Mononuclear cell (primary cell): Measurements from ENCODE around the gene CRAT. TPM values are rescaled to one million over a fixed set of nuclear protein-coding genes. Genes with fewer than 3 reads are reported as not detected.
A peak's percentile ranks its signal among the peaks of the same experiment; 100 is the strongest.
"Not testable (repeated sequence)": the region's sequence is repeated elsewhere in the genome, so short reads cannot be mapped to it uniquely, and the experiment has no call there.

Experiments
- H3K27me3 ChIP-seq: 2 replicates; pipeline ENCODE4 v1.6.0; 2011; ENCODE audit warnings: low read length, control low read depth; ENCODE audit not compliant: insufficient read depth
- H3K4me1 ChIP-seq: 2 replicates; pipeline ENCODE4 v1.5.1; 2011; ENCODE audit warnings: mild to moderate bottlenecking, low read length, control low read depth; ENCODE audit not compliant: insufficient read depth
- H3K4me3 ChIP-seq: 2 replicates; pipeline ENCODE4 v1.5.1; 2011; ENCODE audit warnings: mild to moderate bottlenecking, low read length, moderate library complexity
- H3K9me3 ChIP-seq: 2 replicates; pipeline ENCODE4 v1.5.1; 2011; ENCODE audit warnings: low read depth, mild to moderate bottlenecking, control low read depth, low read length
- total RNA-seq: library from RNA; depleted of rRNA; stranded (reverse); fragments of >200 nt; gene quantifications from one replicate; pipeline ENCODE4 v1.2.3, GENCODE V29; 2012

CRAT gene
- total RNA-seq, 1 donor, result 11.6 TPM

GRCh38 chr9:129128689-129129088, 18.1 kb upstream of the CRAT start:
- Histone ChIP-seq H3K4me1 (peaks cover 6% of the 10 kb centered on the region), H3K9me3 (no peaks in the 10 kb centered on the region), H3K27me3 (no peaks in the 10 kb centered on the region), H3K4me3 (no peak overlapping the region)

- H3K4me1 ChIP-seq, result peaks cover 6% of the 10 kb centered on the region
- no peaks in the 10 kb centered on the region for H3K9me3 ChIP-seq
- no peaks in the 10 kb centered on the region for H3K27me3 ChIP-seq
- no peak overlapping the region for H3K4me3 ChIP-seq
These were observed 16.4 kb upstream of the CRAT start for GRCh38 chr9:129126749-129127618.

- no peaks in the 10 kb centered on the region for H3K4me1 ChIP-seq
- H3K27me3 ChIP-seq, result no peaks in the 10 kb centered on the region
- H3K4me3 ChIP-seq, result no peak overlapping the region
- no peaks in the 10 kb centered on the region for H3K9me3 ChIP-seq
These were observed 14.9 kb upstream of the CRAT start for GRCh38 chr9:129125478-129125877.

GRCh38 chr9:129124506-129125069, 14.0 kb upstream of the CRAT start:
- H3K4me1 ChIP-seq, result no peaks in the 10 kb centered on the region
- H3K27me3 ChIP-seq, result no peaks in the 10 kb centered on the region
- no peak overlapping the region for H3K4me3 ChIP-seq

GRCh38 chr9:129122976-129123375, 12.4 kb upstream of the CRAT start:
- not testable (repeated sequence) for H3K4me3 ChIP-seq, H3K27me3 ChIP-seq, H3K9me3 ChIP-seq, H3K4me1 ChIP-seq

More at GRCh38 chr9:129124506-129125069, 14.0 kb upstream of the CRAT start:
- H3K9me3 ChIP-seq, result no peaks in the 10 kb centered on the region

GRCh38 chr9:129122133-129122532, 11.5 kb upstream of the CRAT start:
- no peaks in the 10 kb centered on the region for H3K4me1 ChIP-seq
- no peak overlapping the region for H3K4me3 ChIP-seq
- no peaks in the 10 kb centered on the region for H3K27me3 ChIP-seq
- no peaks in the 10 kb centered on the region for H3K9me3 ChIP-seq

GRCh38 chr9:129121483-129121882, 10.9 kb upstream of the CRAT start:
- Histone ChIP-seq H3K4me3 (no peak overlapping the region), H3K27me3 (no peaks in the 10 kb centered on the region), H3K9me3 (no peaks in the 10 kb centered on the region), H3K4me1 (no peaks in the 10 kb centered on the region)

- no peaks in the 10 kb centered on the region for H3K9me3 ChIP-seq
- no peak overlapping the region for H3K4me3 ChIP-seq
- H3K27me3 ChIP-seq, result no peaks in the 10 kb centered on the region
- H3K4me1 ChIP-seq, result peaks cover 15% of the 10 kb centered on the region
These were observed 8.2 kb upstream of the CRAT start for GRCh38 chr9:129118799-129119198.

- Histone ChIP-seq H3K27me3 (no peaks in the 10 kb centered on the region), H3K4me1 (peaks cover 49% of the 10 kb centered on the region), H3K9me3 (no peaks in the 10 kb centered on the region), H3K4me3 (no peak overlapping the region)
These were observed 3.2 kb upstream of the CRAT start for GRCh38 chr9:129113645-129114304.

- H3K9me3 ChIP-seq, result not testable (repeated sequence)
- Histone ChIP-seq H3K4me1 (peaks cover 49% of the 10 kb centered on the region), H3K4me3 (peak overlapping the region; percentile 97)
These were observed 1.9 kb upstream of the CRAT start for GRCh38 chr9:129112526-129112925.

GRCh38 chr9:129111528-129112151, 1.0 kb upstream of the CRAT start:
- no peaks in the 10 kb centered on the region for H3K9me3 ChIP-seq
- no peaks in the 10 kb centered on the region for H3K27me3 ChIP-seq
- peak overlapping the region; percentile 97 for H3K4me3 ChIP-seq
- peaks cover 49% of the 10 kb centered on the region for H3K4me1 ChIP-seq

More at GRCh38 chr9:129112526-129112925, 1.9 kb upstream of the CRAT start:
- H3K27me3 ChIP-seq, result not testable (repeated sequence)

GRCh38 chr9:129109952-129110739, 447 bp downstream of the CRAT start:
- no peaks in the 10 kb centered on the region for H3K27me3 ChIP-seq
- H3K9me3 ChIP-seq, result no peaks in the 10 kb centered on the region
- H3K4me3 ChIP-seq, result peak overlapping the region; percentile 70
- peaks cover 47% of the 10 kb centered on the region for H3K4me1 ChIP-seq

- Histone ChIP-seq H3K4me3 (no peak overlapping the region), H3K4me1 (peaks cover 41% of the 10 kb centered on the region), H3K9me3 (no peaks in the 10 kb centered on the region), H3K27me3 (no peaks in the 10 kb centered on the region)
These were observed 1.1 kb downstream of the CRAT start for GRCh38 chr9:129109537-129109903.

- Histone ChIP-seq H3K9me3 (no peaks in the 10 kb centered on the region), H3K4me1 (peaks cover 35% of the 10 kb centered on the region), H3K27me3 (no peaks in the 10 kb centered on the region), H3K4me3 (no peak overlapping the region)
These were observed 1.6 kb downstream of the CRAT start for GRCh38 chr9:129108805-129109536.
